Retinal pigment epithelial cell (primary cell): Measurements from ENCODE around the gene C3orf49.
A peak's percentile ranks its signal among the peaks of the same experiment; 100 is the strongest.

Source experiments
- DNase-seq: peaks from one replicate; pipeline ENCODE4 v3.0.0-alpha.2; 2010; ENCODE audit warnings: low read depth
- H3K4me3 ChIP-seq: 2 replicates; pipeline ENCODE4 v1.5.1; 2011; ENCODE audit warnings: mild to moderate bottlenecking, low read length, control low read depth, moderate library complexity
- TF ChIP-seq, protein P1 (sequence below): conservative IDR thresholded peaks from 2 replicates; pipeline ENCODE4 v1.5.1; 2011; ENCODE audit warnings: low read depth, low read length, control low read depth, inconsistent platforms

Gene C3orf49

GRCh38 chr3:63861306-63861705 is 42.2 kb downstream of the C3orf49 start:
- TF ChIP-seq, protein P1, sequence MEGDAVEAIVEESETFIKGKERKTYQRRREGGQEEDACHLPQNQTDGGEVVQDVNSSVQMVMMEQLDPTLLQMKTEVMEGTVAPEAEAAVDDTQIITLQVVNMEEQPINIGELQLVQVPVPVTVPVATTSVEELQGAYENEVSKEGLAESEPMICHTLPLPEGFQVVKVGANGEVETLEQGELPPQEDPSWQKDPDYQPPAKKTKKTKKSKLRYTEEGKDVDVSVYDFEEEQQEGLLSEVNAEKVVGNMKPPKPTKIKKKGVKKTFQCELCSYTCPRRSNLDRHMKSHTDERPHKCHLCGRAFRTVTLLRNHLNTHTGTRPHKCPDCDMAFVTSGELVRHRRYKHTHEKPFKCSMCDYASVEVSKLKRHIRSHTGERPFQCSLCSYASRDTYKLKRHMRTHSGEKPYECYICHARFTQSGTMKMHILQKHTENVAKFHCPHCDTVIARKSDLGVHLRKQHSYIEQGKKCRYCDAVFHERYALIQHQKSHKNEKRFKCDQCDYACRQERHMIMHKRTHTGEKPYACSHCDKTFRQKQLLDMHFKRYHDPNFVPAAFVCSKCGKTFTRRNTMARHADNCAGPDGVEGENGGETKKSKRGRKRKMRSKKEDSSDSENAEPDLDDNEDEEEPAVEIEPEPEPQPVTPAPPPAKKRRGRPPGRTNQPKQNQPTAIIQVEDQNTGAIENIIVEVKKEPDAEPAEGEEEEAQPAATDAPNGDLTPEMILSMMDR, result no peak
- no peak for DNase-seq
- H3K4me3 ChIP-seq, result no peak overlapping the region

GRCh38 chr3:63862804-63863149 is 43.7 kb downstream of the C3orf49 start:
- TF ChIP-seq, protein P1, result no peak
- peak overlapping the region; percentile 78 for H3K4me3 ChIP-seq
- no peak for DNase-seq

GRCh38 chr3:63863150-63864007 is 44.3 kb downstream of the C3orf49 start, which contains the start of the genes ATXN7 and THOC7:
Gene ATXN7, plus strand, starts transcription at chr3:63863867. Its CDS starts 48,732 bp downstream, at chr3:63912599.
Gene THOC7, minus strand, starts transcription at chr3:63863805. Its CDS starts 15 bp downstream, at chr3:63863790.
- no peak for DNase-seq
- peak within 1 kb of the TSS; percentile 78 for H3K4me3 ChIP-seq
- TF ChIP-seq, protein P1, result no peak

GRCh38 chr3:63864008-63864964 is 45.2 kb downstream of the C3orf49 start:
- peak overlapping the region; percentile 68 for H3K4me3 ChIP-seq
- no peak for DNase-seq

DNA sequence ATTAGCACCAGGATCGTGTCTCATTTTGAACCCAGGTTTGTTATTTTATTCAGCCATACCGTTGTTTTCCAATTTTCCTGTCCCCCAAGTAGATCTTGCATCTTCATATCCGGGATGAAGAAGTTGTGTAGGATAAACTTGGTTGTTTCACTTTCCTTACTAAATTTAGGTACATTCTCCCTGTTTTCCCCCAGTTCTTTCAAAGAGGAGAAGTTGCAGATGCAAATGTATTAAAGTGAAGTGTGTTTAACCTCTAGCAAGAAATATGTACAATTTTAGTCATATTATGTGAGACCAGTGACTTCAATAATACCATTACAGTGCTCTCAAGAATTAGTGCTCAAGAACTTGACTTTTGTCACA is 45.8 kb downstream of the C3orf49 start:
- TF ChIP-seq, protein P1, result no peak
- no peak for DNase-seq

More at GRCh38 chr3:63864008-63864964, 45.2 kb downstream of the C3orf49 start:
- TF ChIP-seq, protein P1, result no peak

DNA sequence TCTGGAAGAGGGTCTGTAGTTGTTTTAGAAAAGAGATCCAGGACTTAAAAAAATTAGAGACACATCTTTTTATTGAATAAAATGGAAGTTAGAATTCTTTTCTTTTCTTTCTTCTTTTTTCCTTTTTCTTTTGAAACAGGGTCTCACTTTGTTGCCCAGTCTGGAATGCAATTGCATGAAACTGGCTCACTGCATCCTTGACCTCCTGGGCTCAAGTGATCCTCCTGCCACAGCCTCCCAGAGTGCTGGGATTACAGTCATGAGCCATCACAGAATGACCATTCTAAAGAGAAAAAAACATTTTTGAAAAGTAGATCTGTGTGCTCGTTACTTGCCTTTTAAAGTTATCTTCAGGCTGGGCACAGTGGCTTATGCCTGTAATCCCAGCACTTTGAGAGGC is 48.1 kb downstream of the C3orf49 start:
- DNase-seq, result no peak
- TF ChIP-seq, protein P1, result no peak
- no peak overlapping the region for H3K4me3 ChIP-seq

More for the DNA sequence above, 45.8 kb downstream of the C3orf49 start:
- H3K4me3 ChIP-seq, result peak overlapping the region; percentile 68
